ENCODE results near the gene MOCS1.

DNA sequence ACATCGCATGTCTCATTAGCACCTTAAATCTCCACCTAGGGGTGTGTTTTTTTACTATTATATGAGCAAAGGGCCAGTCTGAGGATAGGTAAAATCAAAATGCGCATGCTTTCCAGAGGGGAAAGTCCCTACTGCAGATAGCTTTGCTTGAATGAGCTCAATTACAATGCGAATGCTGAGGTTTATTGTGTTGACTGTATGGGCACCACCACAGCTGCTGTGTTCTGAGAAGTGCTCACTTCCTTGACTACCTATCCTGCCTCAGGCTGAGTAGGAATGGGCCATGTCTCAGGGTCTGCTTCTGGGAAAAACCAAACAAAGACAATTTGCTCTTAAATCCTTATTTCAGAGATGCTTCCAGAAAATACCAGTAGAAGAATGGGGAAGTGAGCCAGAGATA, 36.6 kb downstream of the MOCS1 start:
- TF ChIP-seq KLF16 (tag by site-specific recombination; IDR thresholded peaks at IDR 0.05) (no peak), GFI1B (tag by site-specific recombination; IDR thresholded peaks at IDR 0.05) (no peak), ZNF138 (tag by site-specific recombination; IDR thresholded peaks at IDR 0.05; ENCODE audit: borderline replicate concordance) (no peak), ZNF2 (tag by site-specific recombination; IDR thresholded peaks at IDR 0.05) (no peak), ZNF792 (tag by site-specific recombination; IDR thresholded peaks at IDR 0.05) (no peak)
- TF ChIP-seq, protein P1, sequence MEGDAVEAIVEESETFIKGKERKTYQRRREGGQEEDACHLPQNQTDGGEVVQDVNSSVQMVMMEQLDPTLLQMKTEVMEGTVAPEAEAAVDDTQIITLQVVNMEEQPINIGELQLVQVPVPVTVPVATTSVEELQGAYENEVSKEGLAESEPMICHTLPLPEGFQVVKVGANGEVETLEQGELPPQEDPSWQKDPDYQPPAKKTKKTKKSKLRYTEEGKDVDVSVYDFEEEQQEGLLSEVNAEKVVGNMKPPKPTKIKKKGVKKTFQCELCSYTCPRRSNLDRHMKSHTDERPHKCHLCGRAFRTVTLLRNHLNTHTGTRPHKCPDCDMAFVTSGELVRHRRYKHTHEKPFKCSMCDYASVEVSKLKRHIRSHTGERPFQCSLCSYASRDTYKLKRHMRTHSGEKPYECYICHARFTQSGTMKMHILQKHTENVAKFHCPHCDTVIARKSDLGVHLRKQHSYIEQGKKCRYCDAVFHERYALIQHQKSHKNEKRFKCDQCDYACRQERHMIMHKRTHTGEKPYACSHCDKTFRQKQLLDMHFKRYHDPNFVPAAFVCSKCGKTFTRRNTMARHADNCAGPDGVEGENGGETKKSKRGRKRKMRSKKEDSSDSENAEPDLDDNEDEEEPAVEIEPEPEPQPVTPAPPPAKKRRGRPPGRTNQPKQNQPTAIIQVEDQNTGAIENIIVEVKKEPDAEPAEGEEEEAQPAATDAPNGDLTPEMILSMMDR (tag by site-specific recombination; IDR thresholded peaks at IDR 0.05) = no peak
- TF ChIP-seq, protein P2, sequence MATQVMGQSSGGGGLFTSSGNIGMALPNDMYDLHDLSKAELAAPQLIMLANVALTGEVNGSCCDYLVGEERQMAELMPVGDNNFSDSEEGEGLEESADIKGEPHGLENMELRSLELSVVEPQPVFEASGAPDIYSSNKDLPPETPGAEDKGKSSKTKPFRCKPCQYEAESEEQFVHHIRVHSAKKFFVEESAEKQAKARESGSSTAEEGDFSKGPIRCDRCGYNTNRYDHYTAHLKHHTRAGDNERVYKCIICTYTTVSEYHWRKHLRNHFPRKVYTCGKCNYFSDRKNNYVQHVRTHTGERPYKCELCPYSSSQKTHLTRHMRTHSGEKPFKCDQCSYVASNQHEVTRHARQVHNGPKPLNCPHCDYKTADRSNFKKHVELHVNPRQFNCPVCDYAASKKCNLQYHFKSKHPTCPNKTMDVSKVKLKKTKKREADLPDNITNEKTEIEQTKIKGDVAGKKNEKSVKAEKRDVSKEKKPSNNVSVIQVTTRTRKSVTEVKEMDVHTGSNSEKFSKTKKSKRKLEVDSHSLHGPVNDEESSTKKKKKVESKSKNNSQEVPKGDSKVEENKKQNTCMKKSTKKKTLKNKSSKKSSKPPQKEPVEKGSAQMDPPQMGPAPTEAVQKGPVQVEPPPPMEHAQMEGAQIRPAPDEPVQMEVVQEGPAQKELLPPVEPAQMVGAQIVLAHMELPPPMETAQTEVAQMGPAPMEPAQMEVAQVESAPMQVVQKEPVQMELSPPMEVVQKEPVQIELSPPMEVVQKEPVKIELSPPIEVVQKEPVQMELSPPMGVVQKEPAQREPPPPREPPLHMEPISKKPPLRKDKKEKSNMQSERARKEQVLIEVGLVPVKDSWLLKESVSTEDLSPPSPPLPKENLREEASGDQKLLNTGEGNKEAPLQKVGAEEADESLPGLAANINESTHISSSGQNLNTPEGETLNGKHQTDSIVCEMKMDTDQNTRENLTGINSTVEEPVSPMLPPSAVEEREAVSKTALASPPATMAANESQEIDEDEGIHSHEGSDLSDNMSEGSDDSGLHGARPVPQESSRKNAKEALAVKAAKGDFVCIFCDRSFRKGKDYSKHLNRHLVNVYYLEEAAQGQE (tag by site-specific recombination; IDR thresholded peaks at IDR 0.05) = no peak
